Omental fat pad (tissue), 4 donors: ENCODE results near the gene ZC3H12A. TPM values are rescaled to one million over a fixed set of nuclear protein-coding genes. Genes with fewer than 3 reads are reported as not detected.

Experiments used
- ATAC-seq: fragments of 150-250 bp; one replicate; pipeline ENCODE4 v1.9.1; 2016; ENCODE audit warnings: mild to moderate bottlenecking, moderate library complexity; ENCODE audit not compliant: low FRiP score
- DNase-seq: peaks from one replicate; pipeline ENCODE4 v3.0.0-alpha.2; 2019; ENCODE audit warnings: low spot score
- total RNA-seq, 4 donors: library from RNA; depleted of rRNA; stranded (reverse); fragments of >200 nt; gene quantifications; one replicate each; pipeline ENCODE4 v1.1.0, GENCODE V29; 2016
- TF ChIP-seq, protein P1 (sequence below), 3 donors: fragments of 450-650 bp; IDR thresholded peaks; one replicate each; pipeline ENCODE4 v1.5.1; 2016 to 2017; ENCODE audit warnings: antibody characterized with exemption in 3 of 3, mild to moderate bottlenecking in 3 of 3, moderate library complexity in 2 of 3

ZC3H12A gene
- total RNA-seq, 4 donors from 2014 or later = 9.9 to 137 (median 30.4) TPM

DNA sequence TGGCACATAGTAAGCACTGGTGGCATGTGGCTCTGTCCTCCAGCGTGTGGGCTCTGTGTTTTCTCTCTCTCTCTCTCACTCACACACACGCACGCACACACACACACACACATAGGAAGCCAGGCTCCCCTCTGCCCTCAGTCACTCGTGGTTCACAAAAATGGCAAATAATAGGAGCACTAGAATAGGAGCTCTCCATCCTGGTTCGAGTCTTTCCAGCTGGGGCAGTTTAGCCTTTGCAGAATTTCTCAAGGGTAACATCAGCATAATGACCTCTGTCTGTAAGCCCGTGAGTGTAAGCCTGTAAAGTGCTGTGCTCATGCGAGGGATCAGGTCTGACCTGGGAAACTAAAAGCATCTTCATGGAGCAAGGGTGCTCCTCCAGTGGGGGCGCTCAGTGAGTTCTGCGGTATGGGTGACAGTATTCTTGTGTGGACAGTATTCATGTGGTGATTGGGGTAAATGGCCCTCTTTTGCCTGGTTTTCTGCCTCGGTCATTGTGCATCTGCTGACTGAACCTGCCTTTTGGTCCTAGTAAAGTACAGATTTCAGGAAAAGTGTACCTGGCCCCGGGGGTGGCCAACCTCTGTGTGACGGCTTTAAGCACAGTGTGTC lies 842 bp upstream of the ZC3H12A start:
- DNase-seq = no peak
- ATAC-seq = no peak
- TF ChIP-seq, protein P1, sequence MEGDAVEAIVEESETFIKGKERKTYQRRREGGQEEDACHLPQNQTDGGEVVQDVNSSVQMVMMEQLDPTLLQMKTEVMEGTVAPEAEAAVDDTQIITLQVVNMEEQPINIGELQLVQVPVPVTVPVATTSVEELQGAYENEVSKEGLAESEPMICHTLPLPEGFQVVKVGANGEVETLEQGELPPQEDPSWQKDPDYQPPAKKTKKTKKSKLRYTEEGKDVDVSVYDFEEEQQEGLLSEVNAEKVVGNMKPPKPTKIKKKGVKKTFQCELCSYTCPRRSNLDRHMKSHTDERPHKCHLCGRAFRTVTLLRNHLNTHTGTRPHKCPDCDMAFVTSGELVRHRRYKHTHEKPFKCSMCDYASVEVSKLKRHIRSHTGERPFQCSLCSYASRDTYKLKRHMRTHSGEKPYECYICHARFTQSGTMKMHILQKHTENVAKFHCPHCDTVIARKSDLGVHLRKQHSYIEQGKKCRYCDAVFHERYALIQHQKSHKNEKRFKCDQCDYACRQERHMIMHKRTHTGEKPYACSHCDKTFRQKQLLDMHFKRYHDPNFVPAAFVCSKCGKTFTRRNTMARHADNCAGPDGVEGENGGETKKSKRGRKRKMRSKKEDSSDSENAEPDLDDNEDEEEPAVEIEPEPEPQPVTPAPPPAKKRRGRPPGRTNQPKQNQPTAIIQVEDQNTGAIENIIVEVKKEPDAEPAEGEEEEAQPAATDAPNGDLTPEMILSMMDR (IDR thresholded peaks at IDR 0.05) = no peak

DNA sequence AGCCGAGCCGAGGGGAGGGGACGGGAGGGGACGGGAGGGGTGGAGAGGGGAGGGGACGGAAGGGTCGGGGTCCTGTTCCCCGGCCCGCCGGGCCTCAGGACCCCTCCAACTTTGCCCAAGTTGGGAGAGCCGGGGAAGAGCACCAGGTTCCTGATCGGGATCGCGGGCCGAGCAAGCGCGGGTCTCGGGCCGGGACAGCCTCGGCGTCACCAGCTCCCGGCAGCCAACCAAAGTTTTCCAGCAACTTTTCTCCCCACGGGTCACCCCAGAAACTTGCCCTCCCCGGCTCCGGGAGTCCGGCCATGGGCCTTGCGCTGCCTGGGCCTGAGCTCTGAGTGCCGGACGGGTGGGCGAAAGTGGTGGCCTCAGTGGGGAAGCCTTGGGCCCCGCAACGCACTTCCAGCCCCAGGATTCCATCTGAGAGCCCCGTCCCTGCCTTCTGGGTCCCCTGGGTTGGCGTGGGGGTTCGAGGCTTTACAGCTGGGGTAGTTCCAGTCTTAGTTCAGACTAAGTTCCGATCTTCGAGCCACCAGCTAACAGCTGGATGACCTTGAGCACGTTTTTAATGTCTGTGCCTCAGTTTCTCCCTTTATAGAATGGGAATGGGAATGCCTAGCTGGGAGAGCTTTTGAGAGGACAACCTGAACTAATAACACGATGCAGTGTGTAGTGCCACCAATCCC lies 458 bp downstream of the ZC3H12A start:
- DNase-seq = no peak
- TF ChIP-seq, protein P1 (IDR thresholded peaks at IDR 0.05) = no peak
- no peak for ATAC-seq

DNA sequence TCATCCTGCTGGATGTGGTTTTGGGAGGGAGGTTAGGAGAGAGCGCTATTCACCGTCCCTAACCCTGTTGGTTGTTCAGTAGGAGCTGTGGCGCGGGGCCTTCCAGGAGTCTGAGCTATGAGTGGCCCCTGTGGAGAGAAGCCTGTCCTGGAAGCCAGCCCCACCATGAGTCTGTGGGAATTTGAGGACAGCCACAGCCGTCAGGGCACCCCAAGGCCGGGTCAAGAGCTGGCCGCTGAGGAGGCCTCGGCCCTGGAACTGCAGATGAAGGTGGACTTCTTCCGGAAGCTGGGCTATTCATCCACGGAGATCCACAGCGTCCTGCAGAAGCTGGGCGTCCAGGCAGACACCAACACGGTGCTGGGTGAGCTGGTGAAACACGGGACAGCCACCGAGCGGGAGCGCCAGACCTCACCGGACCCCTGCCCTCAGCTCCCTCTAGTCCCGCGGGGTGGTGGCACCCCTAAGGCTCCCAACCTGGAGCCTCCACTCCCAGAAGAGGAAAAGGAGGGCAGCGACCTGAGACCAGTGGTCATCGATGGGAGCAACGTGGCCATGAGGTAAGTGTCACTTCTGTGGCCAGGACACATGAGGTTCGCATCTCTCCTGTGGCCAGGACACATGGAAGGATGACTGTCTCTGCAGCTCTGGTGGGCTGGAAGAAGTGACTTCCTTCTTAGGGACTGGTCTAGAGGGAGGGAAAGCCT lies 1.2 kb downstream of the ZC3H12A start:
- ATAC-seq (no peak), DNase-seq (no peak)
- TF ChIP-seq, protein P1 (IDR thresholded peaks at IDR 0.05) = no peak

DNA sequence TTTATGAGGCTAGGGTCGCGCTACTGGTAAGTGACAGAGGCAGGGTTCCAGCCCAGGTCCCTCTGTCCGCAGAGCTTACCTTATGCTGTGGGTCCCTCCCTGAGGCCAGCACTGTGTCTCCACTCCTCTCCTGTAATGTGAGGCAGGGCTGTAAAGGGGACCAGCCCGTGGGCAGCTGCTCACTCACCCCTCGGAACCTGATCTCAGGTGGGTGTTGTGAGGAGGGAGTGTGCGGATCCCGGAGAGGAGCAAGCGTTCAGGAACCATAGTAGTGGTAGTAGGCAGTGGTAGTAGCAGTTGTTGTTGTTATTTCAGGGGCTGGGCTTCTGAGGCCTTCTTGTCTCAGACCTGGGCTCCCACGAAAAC lies 1.7 kb downstream of the ZC3H12A start:
- DNase-seq (no peak), ATAC-seq (no peak)
- TF ChIP-seq, protein P1 (IDR thresholded peaks at IDR 0.05) = no peak

DNA sequence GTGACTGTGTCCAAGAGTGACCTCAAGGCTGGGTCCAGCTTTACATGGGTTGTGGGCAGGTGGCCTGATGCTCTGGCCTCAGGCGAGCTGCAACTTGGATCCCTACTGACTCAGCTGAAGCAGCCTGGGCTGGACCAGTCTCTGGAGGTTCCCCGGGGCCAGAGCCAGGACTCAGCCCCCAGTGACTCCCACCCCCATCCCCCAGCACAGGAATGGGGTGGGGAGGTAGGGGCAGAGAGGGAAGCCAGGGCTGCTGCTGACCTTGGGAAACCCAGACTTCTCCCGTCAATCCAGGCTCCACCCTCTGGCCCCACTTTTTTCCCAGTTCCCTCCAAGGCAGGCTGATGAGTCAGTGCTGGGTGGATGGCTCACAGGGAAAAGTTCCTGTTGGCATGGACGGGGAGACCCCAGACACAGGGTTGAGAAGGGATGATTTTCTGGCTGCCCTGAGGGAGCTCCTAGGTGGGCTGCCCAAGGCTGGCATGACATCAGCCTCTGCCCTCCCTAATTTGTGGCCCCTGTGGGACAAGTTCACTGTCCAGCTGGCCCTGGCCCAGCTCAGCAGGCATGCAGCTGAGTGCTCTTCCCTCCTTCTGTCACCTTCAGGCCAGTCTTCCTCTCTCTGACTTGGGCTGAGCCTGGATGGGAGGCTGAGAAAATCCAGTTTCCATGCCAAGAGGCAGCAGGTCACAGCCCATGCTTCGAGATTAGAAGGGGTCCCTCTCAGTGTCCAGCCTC lies 2.2 kb downstream of the ZC3H12A start:
- ATAC-seq (peak; percentile 45), DNase-seq (no peak)
- TF ChIP-seq, protein P1 (IDR thresholded peaks at IDR 0.05) = no peak

DNA sequence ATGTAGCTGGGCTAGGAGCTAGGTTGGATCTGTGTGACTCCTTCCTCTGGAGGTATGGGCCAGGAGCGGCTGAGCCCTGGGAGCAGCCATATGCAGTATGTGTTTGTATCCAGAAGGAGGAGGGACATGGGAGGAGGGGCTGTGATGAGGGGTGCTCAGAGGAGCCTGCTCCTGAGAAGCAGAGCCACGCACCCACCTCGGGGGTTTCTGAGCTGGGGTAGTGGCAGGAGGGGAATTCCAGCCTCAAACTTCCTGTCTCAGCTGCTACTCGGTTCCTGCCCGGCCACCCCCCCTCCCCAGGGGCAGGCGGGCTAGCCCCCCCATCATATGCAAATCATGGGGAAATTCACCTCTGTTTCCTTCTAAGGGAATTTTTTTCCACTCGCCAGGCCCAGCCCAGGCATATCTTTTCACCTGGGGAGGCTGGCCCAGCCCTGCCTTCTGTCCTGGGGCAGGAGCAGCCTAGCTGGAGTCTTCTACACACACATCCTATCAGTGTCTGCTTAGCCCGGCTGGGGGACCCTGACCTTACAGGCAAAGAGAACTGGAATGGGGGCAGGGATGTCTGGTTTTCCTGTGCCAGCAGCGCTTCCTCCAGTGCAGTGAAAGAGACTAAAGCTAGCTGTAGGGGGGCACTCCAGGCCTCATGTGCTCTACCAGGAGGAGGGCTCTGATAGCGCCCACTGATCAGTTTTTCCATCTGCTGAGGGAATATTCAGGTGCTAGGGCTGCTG lies 3.0 kb downstream of the ZC3H12A start:
- TF ChIP-seq, protein P1 (IDR thresholded peaks at IDR 0.05) = no peak
- no peak for DNase-seq
- ATAC-seq = peak; percentile 21
